ENCODE results near the gene DNAJC1.

DNAJC1 gene

DNA sequence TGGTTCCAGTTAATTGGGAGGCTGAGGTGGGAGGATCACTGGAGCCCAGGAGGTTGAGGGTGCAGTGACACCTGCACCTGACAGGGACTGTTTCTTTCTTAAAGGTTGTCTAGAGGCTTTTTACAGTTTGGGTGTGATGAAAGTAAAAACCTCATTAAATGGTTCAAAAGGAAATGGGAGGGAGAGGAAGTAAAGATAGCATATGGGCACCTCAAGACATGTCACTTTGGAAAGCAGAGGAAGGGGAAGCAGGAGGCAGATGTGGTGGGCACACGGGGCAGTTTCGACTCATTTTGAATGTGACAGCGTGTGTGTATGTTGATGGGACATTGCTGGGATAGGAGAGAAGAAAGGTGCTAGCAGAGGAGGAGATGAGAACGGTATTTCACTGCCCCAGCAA is 266.4 kb downstream of the DNAJC1 start:
- DNase-seq: no peak
- no peaks in the 10 kb centered on the region for H3K4me1 ChIP-seq
- TF ChIP-seq, protein P1, sequence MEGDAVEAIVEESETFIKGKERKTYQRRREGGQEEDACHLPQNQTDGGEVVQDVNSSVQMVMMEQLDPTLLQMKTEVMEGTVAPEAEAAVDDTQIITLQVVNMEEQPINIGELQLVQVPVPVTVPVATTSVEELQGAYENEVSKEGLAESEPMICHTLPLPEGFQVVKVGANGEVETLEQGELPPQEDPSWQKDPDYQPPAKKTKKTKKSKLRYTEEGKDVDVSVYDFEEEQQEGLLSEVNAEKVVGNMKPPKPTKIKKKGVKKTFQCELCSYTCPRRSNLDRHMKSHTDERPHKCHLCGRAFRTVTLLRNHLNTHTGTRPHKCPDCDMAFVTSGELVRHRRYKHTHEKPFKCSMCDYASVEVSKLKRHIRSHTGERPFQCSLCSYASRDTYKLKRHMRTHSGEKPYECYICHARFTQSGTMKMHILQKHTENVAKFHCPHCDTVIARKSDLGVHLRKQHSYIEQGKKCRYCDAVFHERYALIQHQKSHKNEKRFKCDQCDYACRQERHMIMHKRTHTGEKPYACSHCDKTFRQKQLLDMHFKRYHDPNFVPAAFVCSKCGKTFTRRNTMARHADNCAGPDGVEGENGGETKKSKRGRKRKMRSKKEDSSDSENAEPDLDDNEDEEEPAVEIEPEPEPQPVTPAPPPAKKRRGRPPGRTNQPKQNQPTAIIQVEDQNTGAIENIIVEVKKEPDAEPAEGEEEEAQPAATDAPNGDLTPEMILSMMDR (IDR thresholded peaks at IDR 0.05; ENCODE audit: low read depth, low read length): no peak
- no peak overlapping the region for H3K4me3 ChIP-seq (ENCODE audit: low read depth, low read length)
- peaks cover 56% of the 10 kb centered on the region for H3K36me3 ChIP-seq
- no peaks in the 10 kb centered on the region for H3K9me3 ChIP-seq
- H3K27me3 ChIP-seq: no peaks in the 10 kb centered on the region

DNA sequence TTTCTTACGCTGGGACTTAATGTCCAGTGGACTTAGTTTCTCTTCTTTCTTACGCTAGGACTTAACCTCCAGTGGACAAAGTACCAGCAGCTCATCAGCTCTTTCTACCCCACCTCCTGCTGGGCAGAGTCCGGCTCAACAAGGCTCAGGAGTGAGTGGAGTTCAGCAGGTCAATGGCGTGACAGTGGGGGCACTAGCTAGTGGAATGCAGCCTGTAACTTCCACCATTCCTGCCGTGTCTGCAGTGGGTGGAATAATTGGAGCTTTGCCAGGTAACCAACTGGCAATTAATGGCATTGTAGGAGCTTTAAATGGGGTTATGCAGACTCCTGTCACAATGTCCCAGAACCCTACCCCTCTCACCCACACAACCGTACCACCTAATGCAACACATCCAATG is 269.8 kb downstream of the DNAJC1 start:
- Histone ChIP-seq H3K4me1 (no peaks in the 10 kb centered on the region; the same call in 1 of the 2 replicates), H3K36me3 (peaks cover 29% of the 10 kb centered on the region), H3K27me3 (no peaks in the 10 kb centered on the region), H3K9me3 (no peaks in the 10 kb centered on the region), H3K4me3 (ENCODE audit: low read depth, low read length) (no peak overlapping the region)
- DNase-seq: no peak
- TF ChIP-seq, protein P1 (IDR thresholded peaks at IDR 0.05; ENCODE audit: low read depth, low read length): no peak

DNA sequence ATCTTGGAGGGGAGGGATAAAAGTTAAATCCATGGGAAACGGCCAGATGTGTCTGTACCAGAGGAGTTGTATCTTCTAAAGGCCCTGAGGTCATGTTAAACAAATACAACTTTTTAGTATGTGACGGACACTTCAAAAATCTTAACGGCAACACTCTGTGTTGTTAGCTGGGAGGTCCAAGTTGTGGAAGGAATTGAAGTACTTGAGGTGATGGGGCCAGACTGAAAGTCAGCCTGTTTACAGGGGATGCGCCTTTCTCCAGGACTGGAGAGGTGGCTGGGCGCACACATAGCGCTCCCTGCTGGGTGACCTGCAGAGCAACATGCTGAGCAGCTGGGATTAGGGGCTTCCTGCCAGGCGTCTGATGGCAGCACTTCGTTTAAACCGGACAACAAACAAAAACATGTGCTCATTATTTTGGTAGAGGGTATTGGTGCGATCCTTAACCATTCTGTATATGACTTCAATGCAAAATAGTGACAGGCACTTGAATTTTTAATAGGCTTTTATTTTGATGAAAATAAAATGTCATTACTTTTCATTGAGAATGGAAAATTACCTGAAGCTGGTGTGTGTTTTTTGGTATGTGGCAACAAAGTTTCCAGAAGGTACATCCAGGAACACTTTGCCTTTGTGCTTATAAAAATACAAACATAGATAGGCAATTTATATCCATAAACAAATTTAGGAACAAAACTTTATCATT is 271.3 kb downstream of the DNAJC1 start:
- TF ChIP-seq, protein P1 (IDR thresholded peaks at IDR 0.05; ENCODE audit: low read depth, low read length): peak; percentile 91
- peaks cover 5% of the 10 kb centered on the region for H3K4me1 ChIP-seq
- no peaks in the 10 kb centered on the region for H3K9me3 ChIP-seq
- peak; percentile 77 for DNase-seq
- peaks cover 22% of the 10 kb centered on the region for H3K36me3 ChIP-seq
- H3K27me3 ChIP-seq: no peaks in the 10 kb centered on the region
- H3K4me3 ChIP-seq (ENCODE audit: low read depth, low read length): no peak overlapping the region

DNA sequence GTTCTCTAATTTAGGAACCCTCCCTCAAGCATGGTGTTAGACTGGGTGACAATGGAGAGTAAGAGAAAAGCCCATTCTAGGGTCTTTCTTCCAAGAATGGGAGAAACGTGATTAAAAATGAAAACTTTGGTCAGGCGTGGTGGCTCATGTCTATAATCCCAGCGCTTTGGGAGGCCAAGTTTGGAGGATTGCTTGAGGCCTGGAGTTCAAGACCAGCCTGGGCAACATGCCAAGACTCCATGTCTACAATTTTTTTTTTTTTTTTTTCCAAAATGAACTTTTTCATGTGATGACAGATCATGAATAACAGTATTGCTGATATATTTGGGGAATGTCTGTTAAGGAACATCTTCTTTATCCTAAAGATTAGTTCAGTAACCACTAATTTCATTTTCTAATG is 274.9 kb downstream of the DNAJC1 start:
- peaks cover 17% of the 10 kb centered on the region for H3K4me1 ChIP-seq
- no peaks in the 10 kb centered on the region for H3K9me3 ChIP-seq
- DNase-seq: no peak
- no peak overlapping the region for H3K4me3 ChIP-seq (ENCODE audit: low read depth, low read length)
- H3K27me3 ChIP-seq: no peaks in the 10 kb centered on the region
- H3K36me3 ChIP-seq: peaks cover 5% of the 10 kb centered on the region
- TF ChIP-seq, protein P1 (IDR thresholded peaks at IDR 0.05; ENCODE audit: low read depth, low read length): no peak

DNA sequence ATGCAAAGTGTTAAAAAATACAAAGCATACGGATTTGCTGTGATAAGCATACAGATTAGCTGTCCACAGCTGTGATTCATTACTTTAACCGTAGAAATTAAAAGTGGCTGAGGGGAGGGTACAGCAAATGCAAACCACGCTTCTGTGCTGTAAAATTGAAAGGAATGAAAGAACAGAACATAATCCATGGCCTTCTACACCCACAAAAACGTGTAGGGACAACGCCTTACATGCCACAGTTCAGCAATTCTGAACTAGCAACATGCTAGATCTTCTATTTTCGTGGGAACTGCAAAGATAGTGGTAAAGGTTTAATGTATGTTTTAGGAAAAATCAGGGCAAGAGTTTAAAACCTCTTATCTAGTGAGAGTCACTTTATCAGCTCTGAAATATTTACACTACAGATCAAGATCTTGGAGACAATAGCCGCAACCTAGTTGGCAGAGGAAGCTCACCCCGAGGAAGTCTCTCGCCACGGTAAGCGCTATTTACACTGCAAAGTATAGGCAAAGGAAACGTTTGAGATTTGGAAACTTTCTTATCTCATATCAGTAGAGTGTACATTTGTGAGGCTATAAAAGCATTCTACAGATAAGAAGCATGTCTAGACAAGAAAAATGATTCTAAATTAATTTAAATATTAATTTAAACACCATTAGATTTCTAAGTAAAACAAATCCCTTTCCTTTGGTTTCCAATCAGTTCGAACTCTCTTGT is 275.9 kb downstream of the DNAJC1 start:
- DNase-seq: no peak
- Histone ChIP-seq H3K9me3 (no peaks in the 10 kb centered on the region), H3K36me3 (peaks cover under 1% of the 10 kb centered on the region), H3K4me3 (ENCODE audit: low read depth, low read length) (no peak overlapping the region), H3K27me3 (no peaks in the 10 kb centered on the region), H3K4me1 (peaks cover 27% of the 10 kb centered on the region)
- TF ChIP-seq, protein P1 (IDR thresholded peaks at IDR 0.05; ENCODE audit: low read depth, low read length): no peak

Measured in BE2C (cell line).